GM06990 (cell line): ENCODE measurements around the gene ESCO1.
A peak's percentile ranks its signal among the peaks of the same experiment; 100 is the strongest.
"Not testable (repeated sequence)": the region's sequence is repeated elsewhere in the genome, so short reads cannot be mapped to it uniquely, and the experiment has no call there.

Source experiments
- DNase-seq: peaks from one replicate; pipeline ENCODE4 v3.0.0-alpha.2; 2011; ENCODE audit not compliant: insufficient read length; ENCODE audit errors: extremely low read depth
- H3K27me3 ChIP-seq: replicated peaks from 2 replicates; pipeline ENCODE4 v1.6.0; 2011; ENCODE audit warnings: low read length; ENCODE audit not compliant: control insufficient read depth, insufficient read depth
- H3K36me3 ChIP-seq: 2 replicates; pipeline ENCODE4 v1.5.1; 2011; ENCODE audit warnings: low read length; ENCODE audit not compliant: control insufficient read depth, insufficient read depth
- H3K4me3 ChIP-seq: replicated peaks from 2 replicates; pipeline ENCODE4 v1.5.1; 2011; ENCODE audit warnings: low read depth, mild to moderate bottlenecking, control low read depth, low read length
- TF ChIP-seq, protein P1 (sequence below): IDR thresholded peaks from 2 replicates; pipeline ENCODE4 v1.5.1; 2011; ENCODE audit warnings: low read length, control low read depth, mild to moderate bottlenecking, inconsistent platforms; ENCODE audit not compliant: insufficient read depth, poor library complexity, severe bottlenecking

The ESCO1 gene, protein sequence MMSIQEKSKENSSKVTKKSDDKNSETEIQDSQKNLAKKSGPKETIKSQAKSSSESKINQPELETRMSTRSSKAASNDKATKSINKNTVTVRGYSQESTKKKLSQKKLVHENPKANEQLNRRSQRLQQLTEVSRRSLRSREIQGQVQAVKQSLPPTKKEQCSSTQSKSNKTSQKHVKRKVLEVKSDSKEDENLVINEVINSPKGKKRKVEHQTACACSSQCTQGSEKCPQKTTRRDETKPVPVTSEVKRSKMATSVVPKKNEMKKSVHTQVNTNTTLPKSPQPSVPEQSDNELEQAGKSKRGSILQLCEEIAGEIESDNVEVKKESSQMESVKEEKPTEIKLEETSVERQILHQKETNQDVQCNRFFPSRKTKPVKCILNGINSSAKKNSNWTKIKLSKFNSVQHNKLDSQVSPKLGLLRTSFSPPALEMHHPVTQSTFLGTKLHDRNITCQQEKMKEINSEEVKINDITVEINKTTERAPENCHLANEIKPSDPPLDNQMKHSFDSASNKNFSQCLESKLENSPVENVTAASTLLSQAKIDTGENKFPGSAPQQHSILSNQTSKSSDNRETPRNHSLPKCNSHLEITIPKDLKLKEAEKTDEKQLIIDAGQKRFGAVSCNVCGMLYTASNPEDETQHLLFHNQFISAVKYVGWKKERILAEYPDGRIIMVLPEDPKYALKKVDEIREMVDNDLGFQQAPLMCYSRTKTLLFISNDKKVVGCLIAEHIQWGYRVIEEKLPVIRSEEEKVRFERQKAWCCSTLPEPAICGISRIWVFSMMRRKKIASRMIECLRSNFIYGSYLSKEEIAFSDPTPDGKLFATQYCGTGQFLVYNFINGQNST

DNA sequence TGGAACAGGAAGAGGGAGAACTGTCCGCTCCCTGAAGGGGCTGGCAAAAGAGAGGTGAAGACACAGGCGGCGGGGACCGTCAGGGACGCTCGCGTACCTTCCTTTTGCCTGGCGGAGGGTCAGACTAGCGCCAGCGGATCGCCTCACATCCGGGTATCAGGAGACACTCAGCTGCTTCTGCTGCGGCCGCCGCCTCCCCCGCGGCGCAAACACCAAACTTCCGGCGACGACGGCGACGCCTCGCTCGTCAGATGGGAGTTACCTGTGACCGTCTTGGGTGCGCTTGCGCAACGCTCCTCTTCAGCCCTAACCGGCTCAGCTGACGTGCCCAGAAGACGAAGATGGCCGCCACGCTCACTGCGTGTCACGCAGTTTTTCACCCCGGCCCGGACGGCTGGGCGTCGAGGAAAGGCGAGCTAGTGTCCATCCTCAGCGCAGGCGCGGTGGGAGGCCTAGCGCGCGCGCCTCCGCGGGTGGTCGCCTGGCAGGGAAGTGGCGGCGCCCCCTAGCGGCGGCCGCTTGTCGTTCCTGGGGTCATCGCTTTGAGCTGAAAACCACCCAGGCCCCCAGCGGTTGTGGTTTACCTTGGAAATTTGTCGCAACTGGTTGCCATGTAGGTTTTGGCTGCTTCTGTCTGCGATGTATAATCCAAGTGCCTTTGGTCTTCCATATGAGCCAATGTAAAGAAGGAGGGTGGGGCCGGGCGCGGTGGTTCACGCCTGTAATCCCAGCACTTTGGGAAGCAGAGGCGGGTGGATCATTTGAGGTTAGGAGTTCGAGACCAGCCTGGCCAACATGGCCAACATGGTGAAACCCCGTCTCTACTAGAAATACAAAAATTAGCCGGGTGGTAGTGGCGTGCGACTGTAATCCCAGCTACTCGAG lies at the start of gene ESCO1:
Gene ESCO1 (minus strand): TSS at position 179 of the 885 bp plus-strand sequence. CDS start 25,861 bp downstream, outside the sequence.
- TF ChIP-seq, protein P1, sequence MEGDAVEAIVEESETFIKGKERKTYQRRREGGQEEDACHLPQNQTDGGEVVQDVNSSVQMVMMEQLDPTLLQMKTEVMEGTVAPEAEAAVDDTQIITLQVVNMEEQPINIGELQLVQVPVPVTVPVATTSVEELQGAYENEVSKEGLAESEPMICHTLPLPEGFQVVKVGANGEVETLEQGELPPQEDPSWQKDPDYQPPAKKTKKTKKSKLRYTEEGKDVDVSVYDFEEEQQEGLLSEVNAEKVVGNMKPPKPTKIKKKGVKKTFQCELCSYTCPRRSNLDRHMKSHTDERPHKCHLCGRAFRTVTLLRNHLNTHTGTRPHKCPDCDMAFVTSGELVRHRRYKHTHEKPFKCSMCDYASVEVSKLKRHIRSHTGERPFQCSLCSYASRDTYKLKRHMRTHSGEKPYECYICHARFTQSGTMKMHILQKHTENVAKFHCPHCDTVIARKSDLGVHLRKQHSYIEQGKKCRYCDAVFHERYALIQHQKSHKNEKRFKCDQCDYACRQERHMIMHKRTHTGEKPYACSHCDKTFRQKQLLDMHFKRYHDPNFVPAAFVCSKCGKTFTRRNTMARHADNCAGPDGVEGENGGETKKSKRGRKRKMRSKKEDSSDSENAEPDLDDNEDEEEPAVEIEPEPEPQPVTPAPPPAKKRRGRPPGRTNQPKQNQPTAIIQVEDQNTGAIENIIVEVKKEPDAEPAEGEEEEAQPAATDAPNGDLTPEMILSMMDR = peak; percentile 84
- H3K36me3 ChIP-seq = no peaks in the 10 kb centered on the region
- H3K27me3 ChIP-seq = no peaks in the 10 kb centered on the region
- DNase-seq = peak; percentile 99
- H3K4me3 ChIP-seq = peak within 1 kb of the TSS; percentile 80

DNA sequence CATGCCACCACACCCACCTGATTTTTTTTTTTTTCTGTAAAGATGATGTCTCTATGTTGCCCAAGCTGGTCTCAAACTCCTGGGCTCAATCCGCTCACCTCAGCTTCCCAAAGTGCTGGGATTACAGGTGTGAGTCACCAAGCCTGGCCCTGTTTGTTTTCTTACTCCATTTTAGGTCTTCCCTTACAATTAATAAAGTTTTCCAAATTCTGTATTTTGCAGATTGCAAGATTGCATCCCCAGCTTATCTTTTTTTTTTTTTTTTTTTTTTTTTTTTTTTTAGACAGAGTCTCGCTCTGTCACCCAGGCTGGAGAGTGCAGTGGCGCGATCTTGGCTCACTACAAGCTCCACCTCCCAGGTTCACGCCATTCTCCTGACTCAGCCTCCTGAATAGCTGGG lies 39.9 kb upstream of the ESCO1 start:
- H3K4me3 ChIP-seq, H3K27me3 ChIP-seq, H3K36me3 ChIP-seq, DNase-seq: not testable (repeated sequence)

DNA sequence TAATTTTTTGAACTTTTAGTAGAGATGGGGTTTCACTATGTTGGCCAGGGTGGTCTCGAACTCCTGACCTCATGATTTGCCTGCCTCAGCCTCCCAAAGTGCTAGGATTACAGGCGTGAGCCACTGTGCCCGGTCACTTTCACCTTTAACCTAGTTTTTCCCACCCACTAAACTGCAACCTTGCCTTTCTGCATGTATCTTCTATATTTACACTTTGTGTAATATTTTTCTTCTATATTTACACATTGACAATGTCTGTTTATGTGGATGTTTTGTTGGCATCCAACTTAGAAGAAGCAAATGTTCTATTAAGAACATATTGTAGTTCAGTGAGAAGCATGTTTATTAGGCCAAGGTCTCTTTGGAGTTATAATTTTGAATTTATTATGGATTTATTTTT lies 38.3 kb upstream of the ESCO1 start:
- peaks cover 3% of the 10 kb centered on the region for H3K36me3 ChIP-seq
- H3K4me3 ChIP-seq = no peak overlapping the region
- no peaks in the 10 kb centered on the region for H3K27me3 ChIP-seq
- TF ChIP-seq, protein P1 = no peak
- DNase-seq = no peak

DNA sequence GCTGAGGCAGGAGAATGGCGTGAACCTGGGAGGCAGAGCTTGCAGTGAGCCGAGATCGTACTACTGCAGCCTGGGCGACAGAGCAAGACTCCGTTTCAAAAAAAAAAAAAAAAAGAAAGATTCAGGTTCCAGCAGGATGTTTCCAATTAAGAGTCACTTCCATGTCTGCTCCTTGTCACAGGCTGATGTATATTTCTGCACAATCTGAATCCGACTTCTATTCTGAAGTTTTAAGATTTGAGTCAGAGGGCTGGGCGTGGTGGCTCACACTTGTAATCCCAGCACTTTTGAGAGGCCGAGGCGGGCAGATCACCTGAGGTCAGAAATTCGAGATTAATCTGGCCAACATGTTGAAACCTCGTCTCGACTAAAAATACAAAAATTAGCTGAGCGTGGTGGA lies 36.3 kb upstream of the ESCO1 start:
- no peaks in the 10 kb centered on the region for H3K27me3 ChIP-seq
- DNase-seq = no peak
- TF ChIP-seq, protein P1 = no peak
- H3K36me3 ChIP-seq = peaks cover 4% of the 10 kb centered on the region
- no peak overlapping the region for H3K4me3 ChIP-seq

DNA sequence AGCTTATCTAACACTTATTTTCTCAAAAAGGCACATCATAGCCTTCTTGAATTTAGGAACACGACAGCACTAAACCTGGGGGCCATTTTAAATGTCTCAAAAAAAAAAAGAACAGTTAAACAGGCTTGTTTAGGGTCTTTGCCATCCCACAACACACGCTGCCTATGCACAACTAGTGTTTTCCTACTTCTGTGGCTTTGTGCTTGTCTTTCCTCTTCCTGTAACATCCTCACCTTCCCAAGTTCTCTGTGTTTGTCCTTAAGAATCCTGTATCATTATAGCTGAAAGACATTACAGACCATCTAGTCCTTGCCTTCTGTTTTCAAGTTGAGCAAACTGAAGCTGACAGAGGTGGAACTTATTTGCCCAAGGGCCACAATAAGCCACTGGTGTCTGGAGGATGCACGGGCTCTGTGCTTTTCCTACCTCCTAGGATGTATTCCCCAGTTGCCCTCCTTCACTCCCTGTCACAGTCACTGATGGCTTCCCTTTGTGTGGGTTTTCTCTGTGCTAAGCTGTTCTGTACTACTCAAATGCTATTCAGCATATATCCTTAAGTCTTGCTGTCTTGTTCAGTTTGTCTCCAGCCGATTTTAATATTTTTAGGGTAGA lies 34.2 kb upstream of the ESCO1 start:
- TF ChIP-seq, protein P1 = no peak
- no peak overlapping the region for H3K4me3 ChIP-seq
- DNase-seq = no peak
- H3K36me3 ChIP-seq = peaks cover 6% of the 10 kb centered on the region
- no peaks in the 10 kb centered on the region for H3K27me3 ChIP-seq
